HG03439 (cell line): Measurements from ENCODE around the gene WDFY2.

Source experiments
- ATAC-seq: cut with Tn5 transposase; IDR thresholded peaks from one replicate; pipeline ENCODE4 v1.9.1; 2021; ENCODE audit warnings: mild to moderate bottlenecking, moderate library complexity; ENCODE audit not compliant: unreplicated experiment

The WDFY2 gene

GRCh38 chr13:51806566-51806965 lies 222.3 kb downstream of the WDFY2 start:
- ATAC-seq = no peak

- no peak for ATAC-seq
These were observed 222.8 kb downstream of the WDFY2 start for GRCh38 chr13:51807041-51807440.

GRCh38 chr13:51808811-51809210 lies 224.5 kb downstream of the WDFY2 start:
- no peak for ATAC-seq

- no peak for ATAC-seq
These were observed 226.8 kb downstream of the WDFY2 start for GRCh38 chr13:51811046-51811445.

GRCh38 chr13:51811920-51812451 lies 227.7 kb downstream of the WDFY2 start:
- no peak for ATAC-seq

- no peak for ATAC-seq
These were observed 229.8 kb downstream of the WDFY2 start for GRCh38 chr13:51814071-51814470.

GRCh38 chr13:51814825-51815650 lies 230.8 kb downstream of the WDFY2 start:
- peak; percentile 76 for ATAC-seq

GRCh38 chr13:51815848-51816247 lies 231.6 kb downstream of the WDFY2 start:
- ATAC-seq = no peak

GRCh38 chr13:51816604-51817249 lies 232.5 kb downstream of the WDFY2 start:
- no peak for ATAC-seq
